Measurements from ENCODE around the gene PFN1. TPM values are rescaled to one million over a fixed set of nuclear protein-coding genes. Genes with fewer than 3 reads are reported as not detected.
A peak's percentile ranks its signal among the peaks of the same experiment; 100 is the strongest.

Gene PFN1
- total RNA-seq, 1 donor from 2014 or later = 509 TPM

DNA sequence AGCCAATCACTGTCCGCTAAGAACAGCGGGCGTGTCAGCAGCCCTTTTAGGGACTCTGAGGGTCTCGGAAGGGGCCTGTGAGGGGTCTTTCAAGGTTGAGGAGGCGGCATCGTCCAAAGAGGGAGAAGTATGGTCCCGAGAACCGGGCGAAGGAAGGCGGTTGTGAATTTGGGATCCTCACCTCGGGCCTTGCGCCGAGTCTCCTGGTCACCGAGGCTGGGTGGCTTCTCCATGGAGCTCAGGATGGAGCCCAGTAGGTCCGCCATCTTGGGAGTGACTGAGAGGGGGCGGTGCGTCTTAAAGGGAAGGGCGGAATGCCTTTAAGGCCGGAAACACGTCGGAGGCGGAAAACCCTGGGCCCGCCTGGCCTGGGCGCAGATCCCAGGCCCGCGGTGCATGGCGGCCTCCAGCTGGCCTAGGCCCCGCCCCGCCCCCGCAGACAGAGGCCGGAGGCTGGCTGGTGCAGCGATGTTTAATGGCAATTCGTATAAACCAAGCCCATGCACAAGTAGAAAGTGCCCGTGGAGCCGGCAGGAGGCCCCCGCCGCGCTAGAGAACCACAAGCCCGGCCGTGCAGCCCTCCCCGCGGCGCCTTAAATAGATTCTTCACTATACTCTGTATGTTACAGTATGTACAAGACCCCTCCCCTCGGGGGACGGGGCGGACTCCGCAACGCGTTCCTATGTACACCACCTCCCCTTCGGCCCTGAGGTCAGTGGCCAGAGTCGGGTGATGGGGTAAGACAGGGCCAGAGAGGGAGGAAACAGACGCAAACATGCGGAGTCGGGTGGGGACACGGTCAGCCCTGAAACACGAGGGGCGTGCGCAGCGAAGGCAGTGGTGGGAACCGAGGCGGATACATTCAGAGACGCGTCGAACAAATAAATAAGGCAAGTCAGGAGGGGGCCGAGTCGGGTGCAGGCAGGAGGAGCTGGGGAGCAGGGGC, 19.5 kb upstream of the PFN1 start, which contains the start of gene SPAG7:
Gene SPAG7 (minus strand): TSS at position 279 of the 947 bp plus-strand sequence. CDS start 13 bp downstream, at position 266.
- Mint-ChIP-seq H3K4me3 (ENCODE audit: unreplicated experiment) (no peak within 1 kb of the TSS), H3K27ac (ENCODE audit: unreplicated experiment) (no peak within 1 kb of the TSS), H3K36me3 (ENCODE audit: unreplicated experiment) (peaks cover 20% of the 10 kb centered on the region)

DNA sequence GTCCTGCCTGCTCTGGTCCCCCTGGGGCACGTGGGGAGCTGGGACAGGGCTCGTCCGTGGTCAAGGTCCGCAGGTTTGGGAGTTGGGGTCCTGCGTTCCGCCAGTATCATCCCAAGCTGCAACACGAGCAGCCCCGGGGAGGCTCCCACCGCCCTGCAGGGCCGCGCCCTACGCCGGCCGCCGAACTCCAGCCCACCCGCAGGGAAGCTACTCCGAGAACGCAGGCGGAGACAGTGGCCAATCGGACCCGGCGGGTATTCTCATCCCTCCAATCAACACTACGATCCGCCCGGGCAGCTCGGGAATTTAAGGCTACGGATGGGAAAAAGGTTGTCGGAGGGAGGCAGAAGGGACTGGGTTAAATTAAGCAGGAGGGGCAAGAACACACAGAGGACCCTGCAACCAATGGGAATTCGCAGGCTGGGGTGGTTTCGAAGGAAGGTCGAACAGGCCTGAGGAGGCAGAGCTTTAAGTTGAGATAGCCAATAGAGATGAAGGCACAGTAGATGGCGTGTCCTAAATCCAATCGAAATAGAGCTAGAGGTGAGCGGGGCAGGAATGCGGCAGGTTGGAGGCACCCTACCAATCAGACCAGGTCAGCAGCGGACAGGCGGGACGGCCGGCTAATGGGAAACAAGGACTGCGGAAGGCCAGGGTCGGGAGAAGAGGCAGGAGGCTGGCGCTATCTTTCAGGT, 18.7 kb upstream of the PFN1 start:
- peak; percentile 99 for DNase-seq (ENCODE audit: extremely low spot score, unreplicated experiment)
- Mint-ChIP-seq H3K4me3 (ENCODE audit: unreplicated experiment) (no peak overlapping the region), H3K4me1 (ENCODE audit: unreplicated experiment) (peaks cover 35% of the 10 kb centered on the region), H3K36me3 (ENCODE audit: unreplicated experiment) (peaks cover 19% of the 10 kb centered on the region), H3K27ac (ENCODE audit: unreplicated experiment) (no peak overlapping the region), H3K9me3 (ENCODE audit: unreplicated experiment) (no peaks in the 10 kb centered on the region), H3K27me3 (ENCODE audit: unreplicated experiment) (no peaks in the 10 kb centered on the region)
- TF ChIP-seq, protein P1, sequence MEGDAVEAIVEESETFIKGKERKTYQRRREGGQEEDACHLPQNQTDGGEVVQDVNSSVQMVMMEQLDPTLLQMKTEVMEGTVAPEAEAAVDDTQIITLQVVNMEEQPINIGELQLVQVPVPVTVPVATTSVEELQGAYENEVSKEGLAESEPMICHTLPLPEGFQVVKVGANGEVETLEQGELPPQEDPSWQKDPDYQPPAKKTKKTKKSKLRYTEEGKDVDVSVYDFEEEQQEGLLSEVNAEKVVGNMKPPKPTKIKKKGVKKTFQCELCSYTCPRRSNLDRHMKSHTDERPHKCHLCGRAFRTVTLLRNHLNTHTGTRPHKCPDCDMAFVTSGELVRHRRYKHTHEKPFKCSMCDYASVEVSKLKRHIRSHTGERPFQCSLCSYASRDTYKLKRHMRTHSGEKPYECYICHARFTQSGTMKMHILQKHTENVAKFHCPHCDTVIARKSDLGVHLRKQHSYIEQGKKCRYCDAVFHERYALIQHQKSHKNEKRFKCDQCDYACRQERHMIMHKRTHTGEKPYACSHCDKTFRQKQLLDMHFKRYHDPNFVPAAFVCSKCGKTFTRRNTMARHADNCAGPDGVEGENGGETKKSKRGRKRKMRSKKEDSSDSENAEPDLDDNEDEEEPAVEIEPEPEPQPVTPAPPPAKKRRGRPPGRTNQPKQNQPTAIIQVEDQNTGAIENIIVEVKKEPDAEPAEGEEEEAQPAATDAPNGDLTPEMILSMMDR (IDR thresholded peaks at IDR 0.05) = no peak

More for the DNA sequence above, 19.5 kb upstream of the PFN1 start, which contains the start of gene SPAG7:
- DNase-seq (ENCODE audit: extremely low spot score, unreplicated experiment) = peak; percentile 98
- Mint-ChIP-seq H3K4me1 (ENCODE audit: unreplicated experiment) (peaks cover 35% of the 10 kb centered on the region), H3K9me3 (ENCODE audit: unreplicated experiment) (no peaks in the 10 kb centered on the region), H3K27me3 (ENCODE audit: unreplicated experiment) (no peaks in the 10 kb centered on the region)
- TF ChIP-seq, protein P1 (IDR thresholded peaks at IDR 0.05) = peak; percentile 21

DNA sequence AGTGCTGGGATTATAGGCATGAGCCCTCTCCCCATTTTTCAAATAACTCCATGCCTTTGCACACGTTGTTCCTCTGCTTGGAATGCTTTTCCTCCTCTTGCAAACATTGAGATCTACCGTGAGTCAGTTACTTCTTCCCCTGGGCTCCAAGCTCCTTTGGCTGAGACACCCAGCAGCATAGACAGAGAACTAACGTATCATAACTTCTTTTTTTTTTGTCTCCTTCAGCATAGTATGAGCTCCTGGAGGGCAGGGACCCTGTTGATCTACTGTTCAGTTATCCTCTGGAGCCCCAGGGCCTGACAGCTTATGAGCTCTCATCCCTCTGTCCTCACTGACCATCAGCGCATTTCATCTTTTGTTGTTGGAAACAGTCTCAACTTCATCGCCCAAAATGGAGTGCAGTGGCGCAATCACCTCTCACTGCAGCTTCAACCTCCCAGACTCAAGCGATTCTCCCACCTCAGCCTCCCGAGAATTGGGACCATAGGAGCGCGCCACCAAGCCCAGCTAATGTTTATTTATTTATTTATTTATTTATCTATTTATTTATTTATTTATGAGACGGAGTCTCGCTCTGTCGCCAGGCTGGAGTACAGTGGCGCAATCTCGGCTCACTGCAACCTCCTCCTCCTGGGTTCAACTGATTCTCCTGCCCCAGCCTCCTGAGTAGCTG, 17.1 kb upstream of the PFN1 start:
- peaks cover 19% of the 10 kb centered on the region for H3K36me3 Mint-ChIP-seq (ENCODE audit: unreplicated experiment)
- DNase-seq (ENCODE audit: extremely low spot score, unreplicated experiment) = no peak
- TF ChIP-seq, protein P1 (IDR thresholded peaks at IDR 0.05) = no peak
- H3K4me3 Mint-ChIP-seq (ENCODE audit: unreplicated experiment) = peak overlapping the region; percentile 23
- H3K4me1 Mint-ChIP-seq (ENCODE audit: unreplicated experiment) = peaks cover 28% of the 10 kb centered on the region
- H3K9me3 Mint-ChIP-seq (ENCODE audit: unreplicated experiment) = no peaks in the 10 kb centered on the region
- no peaks in the 10 kb centered on the region for H3K27me3 Mint-ChIP-seq (ENCODE audit: unreplicated experiment)
- no peak overlapping the region for H3K27ac Mint-ChIP-seq (ENCODE audit: unreplicated experiment)

DNA sequence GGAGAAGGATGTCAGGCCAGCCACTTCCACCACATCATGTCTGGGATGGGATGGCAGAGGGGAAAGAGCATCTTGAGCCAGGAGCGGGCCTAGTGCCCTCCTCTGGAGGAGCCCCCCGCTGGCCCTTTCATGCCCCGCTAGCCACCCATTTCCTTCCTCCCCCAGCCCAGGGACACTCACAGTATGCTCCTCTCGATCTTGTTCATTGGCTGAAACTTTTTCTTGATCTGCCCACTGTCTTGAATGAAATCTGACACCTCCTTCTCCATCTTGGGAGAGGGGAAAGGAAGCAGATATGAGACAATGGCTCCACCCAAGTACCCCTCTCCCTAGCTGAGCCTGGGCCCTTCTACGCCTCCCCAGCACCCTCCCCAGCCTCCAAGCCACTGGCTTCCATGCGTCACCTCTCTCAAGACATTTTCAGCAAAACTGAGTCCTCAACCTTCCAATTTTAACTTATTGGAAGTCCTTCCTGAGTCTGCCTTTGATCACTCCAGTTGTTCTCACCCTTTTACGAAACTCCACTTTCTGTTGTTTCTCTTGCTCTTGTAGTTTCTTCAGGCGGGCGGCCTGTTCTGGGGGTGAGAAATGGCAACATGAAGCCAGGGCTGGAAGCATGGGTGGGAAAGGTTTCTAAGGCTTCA, 12.1 kb upstream of the PFN1 start:
- H3K4me3 Mint-ChIP-seq (ENCODE audit: unreplicated experiment) = no peak overlapping the region

More for the DNA sequence above, 12.1 kb upstream of the PFN1 start:
- Mint-ChIP-seq H3K27ac (ENCODE audit: unreplicated experiment) (no peak overlapping the region), H3K36me3 (ENCODE audit: unreplicated experiment) (peaks cover 22% of the 10 kb centered on the region), H3K4me1 (ENCODE audit: unreplicated experiment) (peaks cover 2% of the 10 kb centered on the region), H3K27me3 (ENCODE audit: unreplicated experiment) (no peaks in the 10 kb centered on the region), H3K9me3 (ENCODE audit: unreplicated experiment) (no peaks in the 10 kb centered on the region)
- TF ChIP-seq, protein P1 (IDR thresholded peaks at IDR 0.05) = no peak
- no peak for DNase-seq (ENCODE audit: extremely low spot score, unreplicated experiment)

All from osteocyte (in vitro differentiated cells).